Retinal pigment epithelial cell (primary cell): ENCODE measurements around the gene PKD2.
"Not testable (repeated sequence)": the region's sequence is repeated elsewhere in the genome, so short reads cannot be mapped to it uniquely, and the experiment has no call there.

Experiments
- DNase-seq: peaks from one replicate; pipeline ENCODE4 v3.0.0-alpha.2; 2010; ENCODE audit warnings: low read depth
- H3K4me3 ChIP-seq: 2 replicates; pipeline ENCODE4 v1.5.1; 2011; ENCODE audit warnings: mild to moderate bottlenecking, low read length, control low read depth, moderate library complexity
- CTCF ChIP-seq: conservative IDR thresholded peaks from 2 replicates; pipeline ENCODE4 v1.5.1; 2011; ENCODE audit warnings: low read depth, low read length, control low read depth, inconsistent platforms

Gene PKD2

GRCh38 chr4:87985887-87986200, 21.6 kb upstream of the PKD2 start:
- no peak overlapping the region for H3K4me3 ChIP-seq
- TF ChIP-seq CTCF = no peak
- DNase-seq = no peak

GRCh38 chr4:87986508-87986907, 20.9 kb upstream of the PKD2 start:
- DNase-seq = no peak
- no peak overlapping the region for H3K4me3 ChIP-seq
- TF ChIP-seq CTCF = no peak

GRCh38 chr4:87989765-87990164, 17.7 kb upstream of the PKD2 start:
- TF ChIP-seq CTCF = no peak
- no peak overlapping the region for H3K4me3 ChIP-seq
- no peak for DNase-seq

GRCh38 chr4:87995435-87995834, 12.0 kb upstream of the PKD2 start:
- DNase-seq = no peak
- TF ChIP-seq CTCF = no peak
- no peak overlapping the region for H3K4me3 ChIP-seq

GRCh38 chr4:87999191-87999691, 8.2 kb upstream of the PKD2 start:
- not testable (repeated sequence) for DNase-seq, H3K4me3 ChIP-seq

- TF ChIP-seq CTCF = no peak
- no peak overlapping the region for H3K4me3 ChIP-seq
- no peak for DNase-seq
Measured at GRCh38 chr4:88001871-88002270, 5.6 kb upstream of the PKD2 start.

- no peak for TF ChIP-seq CTCF
- no peak overlapping the region for H3K4me3 ChIP-seq
- no peak for DNase-seq
Measured at GRCh38 chr4:88002786-88003185, 4.6 kb upstream of the PKD2 start.

GRCh38 chr4:88003261-88003660, 4.2 kb upstream of the PKD2 start:
- TF ChIP-seq CTCF = no peak
- DNase-seq = no peak
- H3K4me3 ChIP-seq = no peak overlapping the region
